Dermis blood vessel endothelial cell (primary cell): ENCODE data around the gene SYNGR1. TPM values are rescaled to one million over a fixed set of nuclear protein-coding genes. Genes with fewer than 3 reads are reported as not detected.
"Not testable (repeated sequence)": the region's sequence is repeated elsewhere in the genome, so short reads cannot be mapped to it uniquely, and the experiment has no call there.

ENCODE experiments used
- DNase-seq: peaks from one replicate; pipeline ENCODE4 v3.0.0; 2010
- total RNA-seq: library from RNA; depleted of rRNA; stranded (reverse); fragments of >200 nt; gene quantifications from 2 replicates; pipeline ENCODE4 v1.2.3, GENCODE V29; 2014

Gene SYNGR1
- total RNA-seq, 1 donor from 2014 or later, result 1.0 TPM

- no peak for DNase-seq
Observed at GRCh38 chr22:39409516-39410029, 59.8 kb downstream of the SYNGR1 start.

- DNase-seq, result no peak
Observed at GRCh38 chr22:39410264-39410663, 60.5 kb downstream of the SYNGR1 start.

GRCh38 chr22:39411828-39412365, 62.1 kb downstream of the SYNGR1 start:
- DNase-seq, result not testable (repeated sequence)

GRCh38 chr22:39413204-39413603, 63.4 kb downstream of the SYNGR1 start:
- not testable (repeated sequence) for DNase-seq

GRCh38 chr22:39414377-39414776, 64.6 kb downstream of the SYNGR1 start:
- no peak for DNase-seq

GRCh38 chr22:39414886-39415285, 65.1 kb downstream of the SYNGR1 start:
- no peak for DNase-seq

- no peak for DNase-seq
Observed at GRCh38 chr22:39415506-39415905, 65.7 kb downstream of the SYNGR1 start.

GRCh38 chr22:39416319-39416718, 66.5 kb downstream of the SYNGR1 start:
- no peak for DNase-seq

- DNase-seq, result no peak
Observed at GRCh38 chr22:39417641-39418040, 67.8 kb downstream of the SYNGR1 start.

- DNase-seq, result no peak
Observed at GRCh38 chr22:39418696-39419095, 68.9 kb downstream of the SYNGR1 start.

- no peak for DNase-seq
Observed at GRCh38 chr22:39419096-39419495, 69.3 kb downstream of the SYNGR1 start.

GRCh38 chr22:39419911-39420310, 70.1 kb downstream of the SYNGR1 start:
- DNase-seq, result no peak

GRCh38 chr22:39421691-39422090, 71.9 kb downstream of the SYNGR1 start:
- no peak for DNase-seq

GRCh38 chr22:39422101-39422500, 72.3 kb downstream of the SYNGR1 start:
- no peak for DNase-seq

- no peak for DNase-seq
Observed at GRCh38 chr22:39422721-39423120, 72.9 kb downstream of the SYNGR1 start.

- DNase-seq, result no peak
Observed at GRCh38 chr22:39423976-39424375, 74.2 kb downstream of the SYNGR1 start.

GRCh38 chr22:39426380-39427043, 76.7 kb downstream of the SYNGR1 start:
- no peak for DNase-seq

- no peak for DNase-seq
Observed at GRCh38 chr22:39427751-39428596, 78.2 kb downstream of the SYNGR1 start.

- DNase-seq, result no peak
Observed at GRCh38 chr22:39428597-39429071, 78.8 kb downstream of the SYNGR1 start.

- no peak for DNase-seq
Observed at GRCh38 chr22:39429186-39429585, 79.4 kb downstream of the SYNGR1 start.

GRCh38 chr22:39429916-39430575, 80.3 kb downstream of the SYNGR1 start:
- no peak for DNase-seq

GRCh38 chr22:39430576-39431150, 80.9 kb downstream of the SYNGR1 start:
- DNase-seq, result no peak
